ENCODE measurements around the gene DLG3. TPM values are rescaled to one million over a fixed set of nuclear protein-coding genes. Genes with fewer than 3 reads are reported as not detected.
A peak's percentile ranks its signal among the peaks of the same experiment; 100 is the strongest.

Gene DLG3
- total and polyA plus RNA-seq, 9 donors = 12.6 to 40.5 (median 27.3) TPM

- intact Hi-C loops (cut with DNase I) = loop anchor here in 1 of 4 donors (10.0 kb wide), 1 partner anchor 295 kb away; the partner anchor contains the start of gene IGBP1
- Histone ChIP-seq H3K4me3 (no peak overlapping the region), H3K4me1 (ENCODE audit: insufficient read depth) (no peaks in the 10 kb centered on the region)
Measured at GRCh38 chrX:70429759-70430158, 14.9 kb upstream of the DLG3 start.

GRCh38 chrX:70432936-70433847, 11.4 kb upstream of the DLG3 start:
- peak overlapping the region; percentile 52 for H3K4me3 ChIP-seq
- no peaks in the 10 kb centered on the region for H3K36me3 ChIP-seq
- WGBS, 3 donors = 64 to 74% (median 67%) methylated on average over 15 of the region's 15 CpGs
- no peaks in the 10 kb centered on the region for H3K27me3 ChIP-seq
- no peak for DNase-seq
- no peak for TF ChIP-seq CTCF (IDR thresholded peaks at IDR 0.05)
- TF ChIP-seq EP300 (IDR thresholded peaks at IDR 0.05) = no peak
- TF ChIP-seq POLR2A (IDR thresholded peaks at IDR 0.05) = no peak
- peak overlapping the region in 1 of 2 donors; percentile 85 for H3K27ac ChIP-seq
- no peaks in the 10 kb centered on the region for H3K9me3 ChIP-seq
- peaks cover 5% of the 10 kb centered on the region for H3K4me1 ChIP-seq (ENCODE audit: insufficient read depth)
- intact Hi-C loops (cut with DNase I) = loop anchor here in 1 of 4 donors (10.0 kb wide), 1 partner anchor 298 kb away; the partner anchor contains the start of gene IGBP1

More at GRCh38 chrX:70429759-70430158, 14.9 kb upstream of the DLG3 start:
- TF ChIP-seq EP300 (IDR thresholded peaks at IDR 0.05) = no peak
- no peak for TF ChIP-seq POLR2A (IDR thresholded peaks at IDR 0.05)
- no peak for TF ChIP-seq CTCF (IDR thresholded peaks at IDR 0.05)
- H3K36me3 ChIP-seq = no peaks in the 10 kb centered on the region
- no peak for DNase-seq
- no peaks in the 10 kb centered on the region for H3K27me3 ChIP-seq
- 73 to 80% (median 79%) methylated on average over 6 of the region's 6 CpGs for WGBS, 3 donors
- H3K27ac ChIP-seq = no peak overlapping the region
- no peaks in the 10 kb centered on the region for H3K9me3 ChIP-seq

- Histone ChIP-seq H3K36me3 (no peaks in the 10 kb centered on the region), H3K4me1 (ENCODE audit: insufficient read depth) (peaks cover 5% of the 10 kb centered on the region), H3K27me3 (no peaks in the 10 kb centered on the region), H3K27ac (peak overlapping the region; percentile 28 to 85), H3K9me3 (no peaks in the 10 kb centered on the region), H3K4me3 (peak overlapping the region; percentile 52)
- intact Hi-C loops (cut with DNase I) = loop anchor here in 1 of 4 donors (10.0 kb wide), 1 partner anchor 299 kb away; the partner anchor contains the start of gene IGBP1
- TF ChIP-seq POLR2A (IDR thresholded peaks at IDR 0.05) (no peak), EP300 (IDR thresholded peaks at IDR 0.05) (no peak), CTCF (IDR thresholded peaks at IDR 0.05) (peak; percentile 51 to 61 (median 55))
- DNase-seq = peak; percentile 54 to 75 (median 75)
- WGBS, 3 donors = 33 to 42% (median 33%) methylated on average over 37 of the region's 37 CpGs
Measured at GRCh38 chrX:70433848-70434351, 10.7 kb upstream of the DLG3 start.

GRCh38 chrX:70434352-70434866, 10.2 kb upstream of the DLG3 start:
- H3K9me3 ChIP-seq = no peaks in the 10 kb centered on the region
- WGBS, 3 donors = 37 to 42% (median 37%) methylated on average over 43 to 45 of the region's 45 CpGs
- peaks cover 5% of the 10 kb centered on the region for H3K4me1 ChIP-seq (ENCODE audit: insufficient read depth)
- H3K36me3 ChIP-seq = no peaks in the 10 kb centered on the region
- no peaks in the 10 kb centered on the region for H3K27me3 ChIP-seq
- TF ChIP-seq POLR2A (IDR thresholded peaks at IDR 0.05) (no peak), EP300 (IDR thresholded peaks at IDR 0.05) (no peak), CTCF (IDR thresholded peaks at IDR 0.05) (no peak)
- intact Hi-C loops (cut with DNase I) = loop anchor here in 1 of 4 donors (10.0 kb wide), 1 partner anchor 300 kb away; the partner anchor contains the start of gene IGBP1
- H3K4me3 ChIP-seq = peak overlapping the region; percentile 52
- peak overlapping the region; percentile 32 to 85 for H3K27ac ChIP-seq
- peak; percentile 86 to 90 (median 89) for DNase-seq

All from ovary (tissue), 9 donors.